ENCODE measurements around the gene DTL. TPM values are rescaled to one million over a fixed set of nuclear protein-coding genes. Genes with fewer than 3 reads are reported as not detected.

Gene DTL
- total and polyA plus RNA-seq, 11 donors = 0.08 to 6.2 (median 0.44) TPM; not detected in 1

DNA sequence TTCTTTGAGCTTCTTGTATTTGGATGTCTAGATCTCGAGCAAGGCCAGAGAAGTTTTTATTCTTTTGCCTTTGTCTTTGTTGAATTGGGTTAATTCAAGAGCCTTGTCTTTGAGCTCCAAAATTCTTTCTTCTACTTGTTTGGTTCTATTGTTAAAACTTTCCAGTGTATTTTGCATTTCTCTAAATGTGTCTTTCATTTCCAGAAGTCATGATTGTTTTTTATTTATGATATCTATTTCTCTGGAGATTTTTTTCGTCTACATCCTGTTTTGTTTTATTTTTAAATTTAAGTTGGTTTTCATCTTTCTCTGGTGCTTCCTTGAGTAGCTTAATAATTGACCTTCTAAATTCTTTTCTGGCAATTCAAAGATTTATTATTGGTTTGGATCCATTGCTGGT is 61.8 kb downstream of the DTL start:
- WGBS, 4 donors = 89 to 94% (median 91%) methylated on average over 2 of the region's 2 CpGs
- Histone ChIP-seq H3K27me3 (no peaks in the 10 kb centered on the region), H3K4me1 (no peaks in the 10 kb centered on the region), H3K36me3 (no peaks in the 10 kb centered on the region), H3K4me3 (no peak overlapping the region), H3K9me3 (peaks cover 0 to 29% (median 10%) of the 10 kb centered on the region in 12 donors), H3K27ac (no peak overlapping the region)
- ATAC-seq (no peak), DNase-seq (no peak)
- TF ChIP-seq POLR2A (IDR thresholded peaks at IDR 0.05) (no peak), CTCF (IDR thresholded peaks at IDR 0.05) (no peak)
- intact Hi-C loops (cut with DNase I) = no loop called here

- WGBS, 4 donors = 90 to 98% (median 93%) methylated on average over 8 to 9 of the region's 9 CpGs
Observed at GRCh38 chr1:212098310-212098709, 62.8 kb downstream of the DTL start.

DNA sequence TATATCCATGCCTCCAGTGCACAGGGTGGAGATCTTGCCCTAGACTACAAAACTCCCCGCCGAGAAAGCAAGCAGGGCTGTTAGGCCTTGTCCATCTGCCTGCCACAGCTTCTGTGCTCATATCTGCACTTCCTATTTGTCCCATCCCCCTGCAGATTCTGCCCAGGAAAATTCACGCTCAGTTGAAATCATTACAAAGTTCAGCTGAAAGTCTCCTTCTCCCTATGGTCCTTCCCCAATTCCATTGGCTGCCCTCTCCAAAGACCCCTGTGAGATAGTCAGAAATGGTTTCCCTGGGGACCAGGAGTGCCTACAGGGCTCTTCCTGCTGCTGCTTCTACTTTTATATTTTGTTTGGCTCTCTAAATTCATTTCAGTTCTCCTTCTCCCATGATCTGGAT is 63.2 kb downstream of the DTL start:
- no peak overlapping the region for H3K4me3 ChIP-seq
- no peaks in the 10 kb centered on the region for H3K36me3 ChIP-seq
- no peak overlapping the region for H3K27ac ChIP-seq
- ATAC-seq (peak in 1 of 4 donors; percentile 11), DNase-seq (peak in 1 of 5 donors; percentile 27)
- TF ChIP-seq CTCF (IDR thresholded peaks at IDR 0.05) (no peak), POLR2A (IDR thresholded peaks at IDR 0.05) (no peak)
- 76 to 81% (median 79%) methylated on average over 3 of the region's 3 CpGs for WGBS, 4 donors
- no peaks in the 10 kb centered on the region for H3K27me3 ChIP-seq
- intact Hi-C loops (cut with DNase I) = no loop called here
- H3K9me3 ChIP-seq = peaks cover 0 to 26% (median 10%) of the 10 kb centered on the region in 12 donors
- no peaks in the 10 kb centered on the region for H3K4me1 ChIP-seq

More at GRCh38 chr1:212098310-212098709, 62.8 kb downstream of the DTL start:
- Histone ChIP-seq H3K4me3 (no peak overlapping the region), H3K36me3 (no peaks in the 10 kb centered on the region), H3K27ac (no peak overlapping the region), H3K27me3 (no peaks in the 10 kb centered on the region), H3K9me3 (peaks cover 0 to 26% (median 10%) of the 10 kb centered on the region in 12 donors), H3K4me1 (no peaks in the 10 kb centered on the region)
- ATAC-seq = no peak
- TF ChIP-seq CTCF (IDR thresholded peaks at IDR 0.05) (no peak), POLR2A (IDR thresholded peaks at IDR 0.05) (no peak)
- DNase-seq = no peak
- intact Hi-C loops (cut with DNase I) = no loop called here

- Histone ChIP-seq H3K9me3 (peaks cover 0 to 20% (median 9%) of the 10 kb centered on the region in 12 donors), H3K4me1 (peaks cover 0 to 22% (median 7%) of the 10 kb centered on the region in 12 donors), H3K27ac (no peak overlapping the region), H3K4me3 (no peak overlapping the region), H3K36me3 (no peaks in the 10 kb centered on the region), H3K27me3 (no peaks in the 10 kb centered on the region)
- ATAC-seq = no peak
- intact Hi-C loops (cut with DNase I) = no loop called here
- TF ChIP-seq POLR2A (IDR thresholded peaks at IDR 0.05) (no peak), CTCF (IDR thresholded peaks at IDR 0.05) (no peak)
- no peak for DNase-seq
Observed at GRCh38 chr1:212101251-212101650, 65.7 kb downstream of the DTL start.

Data from heart left ventricle (tissue), 16 donors.